SH-SY5Y (cell line): ENCODE results near the gene SPON1.

Source experiments
- GATA2 ChIP-seq: IDR thresholded peaks from 2 replicates; pipeline ENCODE4 v1.6.1; 2011; ENCODE audit warnings: mild to moderate bottlenecking, low read depth, low read length
- GATA3 ChIP-seq: IDR thresholded peaks from 2 replicates; pipeline ENCODE4 v1.6.1; 2011; ENCODE audit warnings: low read depth, mild to moderate bottlenecking, low read length, moderate library complexity

- TF ChIP-seq GATA2, result no peak
- no peak for TF ChIP-seq GATA3
Observed at GRCh38 chr11:14163576-14163975, 201.1 kb downstream of the SPON1 start.
